ENCODE data around the gene CLDN34.
A peak's percentile ranks its signal among the peaks of the same experiment; 100 is the strongest.

CLDN34 gene

GRCh38 chrX:9961750-9962149 lies 5.4 kb upstream of the CLDN34 start:
- DNase-seq (ENCODE audit: low read depth), result no peak
- no peak overlapping the region for H3K4me3 ChIP-seq (ENCODE audit: low read length)

GRCh38 chrX:9977635-9978034 lies 10.5 kb downstream of the CLDN34 start:
- no peak for TF ChIP-seq CTCF (conservative IDR thresholded peaks at IDR 0.05; ENCODE audit: low read length)
- DNase-seq (ENCODE audit: low read depth), result no peak
- no peak overlapping the region for H3K4me3 ChIP-seq (ENCODE audit: low read length)

More at GRCh38 chrX:9961750-9962149, 5.4 kb upstream of the CLDN34 start:
- no peak for TF ChIP-seq CTCF (conservative IDR thresholded peaks at IDR 0.05; ENCODE audit: low read length)

GRCh38 chrX:9980401-9980800 lies 13.2 kb downstream of the CLDN34 start:
- no peak for TF ChIP-seq CTCF (conservative IDR thresholded peaks at IDR 0.05; ENCODE audit: low read length)
- DNase-seq (ENCODE audit: low read depth), result no peak
- no peak overlapping the region for H3K4me3 ChIP-seq (ENCODE audit: low read length)

GRCh38 chrX:9980927-9981326 lies 13.8 kb downstream of the CLDN34 start:
- no peak overlapping the region for H3K4me3 ChIP-seq (ENCODE audit: low read length)
- no peak for DNase-seq (ENCODE audit: low read depth)
- no peak for TF ChIP-seq CTCF (conservative IDR thresholded peaks at IDR 0.05; ENCODE audit: low read length)

GRCh38 chrX:9983441-9983840 lies 16.3 kb downstream of the CLDN34 start:
- no peak for TF ChIP-seq CTCF (conservative IDR thresholded peaks at IDR 0.05; ENCODE audit: low read length)
- H3K4me3 ChIP-seq (ENCODE audit: low read length), result no peak overlapping the region
- no peak for DNase-seq (ENCODE audit: low read depth)

- no peak overlapping the region for H3K4me3 ChIP-seq (ENCODE audit: low read length)
- TF ChIP-seq CTCF (conservative IDR thresholded peaks at IDR 0.05; ENCODE audit: low read length), result no peak
- no peak for DNase-seq (ENCODE audit: low read depth)
Measured at GRCh38 chrX:9983846-9984245, 16.7 kb downstream of the CLDN34 start.

- H3K4me3 ChIP-seq (ENCODE audit: low read length), result no peak overlapping the region
- TF ChIP-seq CTCF (conservative IDR thresholded peaks at IDR 0.05; ENCODE audit: low read length), result peak; percentile 55
- no peak for DNase-seq (ENCODE audit: low read depth)
Measured at GRCh38 chrX:9988762-9989161, 21.6 kb downstream of the CLDN34 start.

Measured in AG10803 (cell line).